GM12878 (cell line): Measurements from ENCODE around the gene CEP76.
"Not testable (repeated sequence)": the region's sequence is repeated elsewhere in the genome, so short reads cannot be mapped to it uniquely, and the experiment has no call there.

Experiments
- GABPA ChIP-seq: IDR thresholded peaks from 2 replicates; pipeline ENCODE4 v1.6.1; 2014; ENCODE audit warnings: antibody characterized with exemption, low read depth, mild to moderate bottlenecking, inconsistent platforms
- MTA3 ChIP-seq: IDR thresholded peaks from 2 replicates; pipeline ENCODE4 v1.6.1; 2012; ENCODE audit warnings: low read length, inconsistent platforms, borderline replicate concordance
- POLR2A ChIP-seq: IDR thresholded peaks from 2 replicates; pipeline ENCODE4 v1.6.1; 2011; ENCODE audit warnings: low read depth, mild to moderate bottlenecking, low read length
- RAD21 ChIP-seq: IDR thresholded peaks from 2 replicates; pipeline ENCODE4 v1.6.1; 2011; ENCODE audit warnings: mild to moderate bottlenecking, low read depth, low read length, moderate library complexity; ENCODE audit not compliant: insufficient read depth
- SUPT20H ChIP-seq: IDR thresholded peaks from 2 replicates; pipeline ENCODE4 v1.6.1; 2011; ENCODE audit warnings: low read depth, mild to moderate bottlenecking, low read length, moderate library complexity, borderline replicate concordance; ENCODE audit not compliant: control insufficient read depth
- TF ChIP-seq, protein P1 (sequence below): fragments of 450-650 bp; IDR thresholded peaks from 2 replicates; pipeline ENCODE4 v1.6.1; 2016; ENCODE audit warnings: mild to moderate bottlenecking
- TF ChIP-seq, protein P2 (sequence below), 3 experiments: IDR thresholded peaks in 2 of 3; conservative IDR thresholded peaks in 1 of 3; 2 replicates each; pipeline ENCODE4 v1.5.1; 2011; ENCODE audit warnings: low read depth in 3 of 3, low read length in 3 of 3, mild to moderate bottlenecking in 3 of 3, control low read depth in 2 of 3, moderate library complexity in 2 of 3, inconsistent platforms in 1 of 3, mixed read lengths in 1 of 3; ENCODE audit not compliant: control insufficient read depth in 2 of 3, insufficient read depth in 1 of 3; ENCODE audit errors: extremely low read depth in 1 of 3

DNA sequence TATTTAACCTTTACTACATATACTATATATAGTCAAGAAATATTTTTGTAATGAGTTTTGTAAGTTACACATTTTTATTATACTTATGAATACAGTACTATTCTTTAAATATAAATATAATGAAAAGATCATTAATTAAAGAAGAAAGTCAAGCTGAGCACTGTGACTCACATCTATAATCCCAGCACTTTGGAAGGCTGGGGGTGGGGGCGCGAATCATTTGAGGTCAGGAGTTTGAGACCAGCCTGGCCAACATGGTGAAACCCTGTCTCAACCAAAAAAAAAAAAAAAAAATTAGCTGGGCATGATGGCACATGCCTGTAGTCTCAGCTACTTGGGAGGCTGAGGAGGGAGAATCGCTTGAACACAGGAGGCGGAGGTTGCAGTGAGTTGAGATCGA is 58.8 kb downstream of the CEP76 start:
- not testable (repeated sequence) for TF ChIP-seq MTA3, RAD21, SUPT20H, GABPA, POLR2A
- TF ChIP-seq, protein P1, sequence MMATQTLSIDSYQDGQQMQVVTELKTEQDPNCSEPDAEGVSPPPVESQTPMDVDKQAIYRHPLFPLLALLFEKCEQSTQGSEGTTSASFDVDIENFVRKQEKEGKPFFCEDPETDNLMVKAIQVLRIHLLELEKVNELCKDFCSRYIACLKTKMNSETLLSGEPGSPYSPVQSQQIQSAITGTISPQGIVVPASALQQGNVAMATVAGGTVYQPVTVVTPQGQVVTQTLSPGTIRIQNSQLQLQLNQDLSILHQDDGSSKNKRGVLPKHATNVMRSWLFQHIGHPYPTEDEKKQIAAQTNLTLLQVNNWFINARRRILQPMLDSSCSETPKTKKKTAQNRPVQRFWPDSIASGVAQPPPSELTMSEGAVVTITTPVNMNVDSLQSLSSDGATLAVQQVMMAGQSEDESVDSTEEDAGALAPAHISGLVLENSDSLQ: not testable (repeated sequence)
- TF ChIP-seq, protein P2, sequence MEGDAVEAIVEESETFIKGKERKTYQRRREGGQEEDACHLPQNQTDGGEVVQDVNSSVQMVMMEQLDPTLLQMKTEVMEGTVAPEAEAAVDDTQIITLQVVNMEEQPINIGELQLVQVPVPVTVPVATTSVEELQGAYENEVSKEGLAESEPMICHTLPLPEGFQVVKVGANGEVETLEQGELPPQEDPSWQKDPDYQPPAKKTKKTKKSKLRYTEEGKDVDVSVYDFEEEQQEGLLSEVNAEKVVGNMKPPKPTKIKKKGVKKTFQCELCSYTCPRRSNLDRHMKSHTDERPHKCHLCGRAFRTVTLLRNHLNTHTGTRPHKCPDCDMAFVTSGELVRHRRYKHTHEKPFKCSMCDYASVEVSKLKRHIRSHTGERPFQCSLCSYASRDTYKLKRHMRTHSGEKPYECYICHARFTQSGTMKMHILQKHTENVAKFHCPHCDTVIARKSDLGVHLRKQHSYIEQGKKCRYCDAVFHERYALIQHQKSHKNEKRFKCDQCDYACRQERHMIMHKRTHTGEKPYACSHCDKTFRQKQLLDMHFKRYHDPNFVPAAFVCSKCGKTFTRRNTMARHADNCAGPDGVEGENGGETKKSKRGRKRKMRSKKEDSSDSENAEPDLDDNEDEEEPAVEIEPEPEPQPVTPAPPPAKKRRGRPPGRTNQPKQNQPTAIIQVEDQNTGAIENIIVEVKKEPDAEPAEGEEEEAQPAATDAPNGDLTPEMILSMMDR (IDR thresholded peaks at IDR 0.05 in 2 of 3, conservative IDR thresholded peaks at IDR 0.05 in 1 of 3; ENCODE audit: control insufficient read depth in 2 of 3, extremely low read depth in 1 of 3, insufficient read depth in 1 of 3, low read depth in 3 of 3, low read length in 3 of 3): not testable (repeated sequence)
